ENCODE results near the gene KRTAP1-5.

The KRTAP1-5 gene

DNA sequence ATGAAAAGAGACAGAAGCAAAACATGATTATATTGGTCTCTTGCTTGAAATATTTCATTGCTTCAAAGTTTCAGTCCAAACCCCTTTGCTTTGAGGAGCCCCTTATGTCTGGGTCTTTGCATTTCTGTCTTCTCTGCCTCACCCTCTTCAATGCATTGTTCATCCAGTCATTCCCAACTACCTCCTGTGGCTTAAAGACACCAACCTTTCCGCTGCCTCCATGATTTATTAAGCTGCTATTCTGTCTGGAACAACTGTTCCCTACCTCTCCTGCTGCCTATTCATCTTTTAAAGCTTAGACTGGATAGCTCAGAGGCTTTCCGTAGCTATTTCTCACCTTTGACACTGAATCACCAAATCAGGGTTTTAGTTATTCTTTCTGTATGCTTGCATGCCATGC lies 29.6 kb downstream of the KRTAP1-5 start:
- WGBS (ENCODE audit: insufficient coverage), result 100% methylated on average over 2 of the region's 2 CpGs
- ChIA-PET POLR2A (no interaction called here), CTCF (no interaction called here)
- Histone ChIP-seq H3K4me1 (ENCODE audit: control extremely low read depth in 1 of 4, control insufficient read depth in 4 of 4, insufficient read depth in 4 of 4, low read length in 3 of 4) (no peaks in the 10 kb centered on the region), H3K27me3 (replicated peaks in 2 of 5; ENCODE audit: control insufficient read depth in 4 of 5, insufficient read depth in 5 of 5, low read length in 4 of 5) (peaks cover 0 to 9% (median 5%) of the 10 kb centered on the region in 5 experiments), H3K4me3 (ENCODE audit: control insufficient read depth in 1 of 7, extremely low read depth in 1 of 7, insufficient read depth in 4 of 7, low read depth in 2 of 7, low read length in 6 of 7) (no peak overlapping the region), H3K36me3 (ENCODE audit: control insufficient read depth in 4 of 4, insufficient read depth in 4 of 4, low read length in 3 of 4) (no peaks in the 10 kb centered on the region), H3K27ac (ENCODE audit: insufficient read depth in 1 of 2, low read depth in 1 of 2, low read length in 2 of 2, poor library complexity in 1 of 2, severe bottlenecking in 2 of 2) (no peak overlapping the region), H3K9me3 (ENCODE audit: control extremely low read depth in 1 of 5, control insufficient read depth in 4 of 5, insufficient read depth in 2 of 5, low read depth in 1 of 5, low read length in 4 of 5) (no peaks in the 10 kb centered on the region)
- DNase-seq, result no peak

DNA sequence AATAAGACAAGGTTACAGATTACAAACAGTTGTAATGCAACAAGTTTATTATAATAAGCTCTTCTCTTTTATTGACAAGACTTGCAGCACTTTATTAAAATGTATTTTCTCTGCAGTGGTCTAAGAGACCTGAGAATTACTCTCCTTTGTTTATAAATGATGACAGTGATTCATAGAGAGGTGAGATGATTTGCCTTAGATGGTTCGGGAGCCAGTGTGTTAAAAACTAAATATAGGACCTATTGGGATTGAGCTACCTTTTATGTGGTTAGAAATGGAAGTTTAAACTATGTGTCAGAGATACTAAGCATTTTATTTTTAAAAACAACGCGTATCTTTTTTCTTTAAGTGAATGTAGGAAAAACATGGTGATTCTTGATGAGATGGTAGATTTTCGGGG lies 30.2 kb downstream of the KRTAP1-5 start:
- DNase-seq, result no peak
- Histone ChIP-seq H3K4me3 (ENCODE audit: control insufficient read depth in 1 of 7, extremely low read depth in 1 of 7, insufficient read depth in 4 of 7, low read depth in 2 of 7, low read length in 6 of 7) (no peak overlapping the region), H3K36me3 (ENCODE audit: control insufficient read depth in 4 of 4, insufficient read depth in 4 of 4, low read length in 3 of 4) (no peaks in the 10 kb centered on the region), H3K27ac (ENCODE audit: insufficient read depth in 1 of 2, low read depth in 1 of 2, low read length in 2 of 2, poor library complexity in 1 of 2, severe bottlenecking in 2 of 2) (no peak overlapping the region), H3K4me1 (ENCODE audit: control extremely low read depth in 1 of 4, control insufficient read depth in 4 of 4, insufficient read depth in 4 of 4, low read length in 3 of 4) (no peaks in the 10 kb centered on the region), H3K9me3 (ENCODE audit: control extremely low read depth in 1 of 5, control insufficient read depth in 4 of 5, insufficient read depth in 2 of 5, low read depth in 1 of 5, low read length in 4 of 5) (no peaks in the 10 kb centered on the region), H3K27me3 (replicated peaks in 2 of 5; ENCODE audit: control insufficient read depth in 4 of 5, insufficient read depth in 5 of 5, low read length in 4 of 5) (peaks cover 0 to 9% (median 5%) of the 10 kb centered on the region in 5 experiments)
- WGBS (ENCODE audit: insufficient coverage), result 86% methylated on average over 1 of the region's 4 CpGs
- ChIA-PET POLR2A (no interaction called here), CTCF (interaction anchor here (0.7 kb wide), 1 partner anchor 498 kb away, joined by 3 read pairs; no protein-coding TSS in a partner anchor)

GRCh38 chr17:40995116-40995515 lies 31.9 kb downstream of the KRTAP1-5 start:
- Histone ChIP-seq H3K4me1 (ENCODE audit: control extremely low read depth in 1 of 4, control insufficient read depth in 4 of 4, insufficient read depth in 4 of 4, low read length in 3 of 4) (no peaks in the 10 kb centered on the region), H3K27ac (ENCODE audit: insufficient read depth in 1 of 2, low read depth in 1 of 2, low read length in 2 of 2, poor library complexity in 1 of 2, severe bottlenecking in 2 of 2) (no peak overlapping the region), H3K36me3 (ENCODE audit: control insufficient read depth in 4 of 4, insufficient read depth in 4 of 4, low read length in 3 of 4) (no peaks in the 10 kb centered on the region), H3K9me3 (ENCODE audit: control extremely low read depth in 1 of 5, control insufficient read depth in 4 of 5, insufficient read depth in 2 of 5, low read depth in 1 of 5, low read length in 4 of 5) (peaks cover 0 to 1% (median 0%) of the 10 kb centered on the region in 5 experiments), H3K27me3 (replicated peaks in 2 of 5; ENCODE audit: control insufficient read depth in 4 of 5, insufficient read depth in 5 of 5, low read length in 4 of 5) (peaks cover 0 to 9% (median 5%) of the 10 kb centered on the region in 5 experiments), H3K4me3 (ENCODE audit: control insufficient read depth in 1 of 7, extremely low read depth in 1 of 7, insufficient read depth in 4 of 7, low read depth in 2 of 7, low read length in 6 of 7) (no peak overlapping the region)
- POLR2A ChIA-PET, result no interaction called here
- WGBS (ENCODE audit: insufficient coverage), result no CpG with 5 or more reads among the region's 1 CpG
- no peak for DNase-seq
- CTCF ChIA-PET, result no interaction called here

DNA sequence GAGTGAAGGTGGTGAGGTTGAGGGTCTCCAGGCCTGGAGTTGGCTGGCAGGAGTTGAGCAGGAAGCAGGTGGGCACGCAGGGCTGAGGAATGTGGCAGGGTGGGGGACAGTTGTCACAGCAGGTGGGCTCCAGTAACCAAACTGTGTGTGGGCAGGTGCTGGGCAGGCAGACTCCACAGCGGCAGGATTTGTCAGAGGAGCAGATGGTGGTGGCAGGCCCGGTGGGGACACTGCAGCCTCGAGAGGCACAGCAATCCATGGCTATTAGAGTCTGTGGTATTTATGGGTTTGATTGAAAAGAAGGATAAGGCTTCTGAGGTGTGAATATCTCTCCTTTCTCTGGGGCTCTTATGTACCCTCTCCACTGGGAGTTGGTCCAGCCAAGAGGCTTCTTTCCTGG lies 33.2 kb downstream of the KRTAP1-5 start, which contains the start of gene KRTAP3-3:
Gene KRTAP3-3 (minus strand): TSS at position 326 of the 400 bp plus-strand sequence. CDS start 67 bp downstream, at position 259.
- Histone ChIP-seq H3K27ac (ENCODE audit: insufficient read depth in 1 of 2, low read depth in 1 of 2, low read length in 2 of 2, poor library complexity in 1 of 2, severe bottlenecking in 2 of 2) (no peak within 1 kb of the TSS), H3K36me3 (ENCODE audit: control insufficient read depth in 4 of 4, insufficient read depth in 4 of 4, low read length in 3 of 4) (no peaks in the 10 kb centered on the region), H3K4me1 (ENCODE audit: control extremely low read depth in 1 of 4, control insufficient read depth in 4 of 4, insufficient read depth in 4 of 4, low read length in 3 of 4) (no peaks in the 10 kb centered on the region), H3K27me3 (replicated peaks in 2 of 5; ENCODE audit: control insufficient read depth in 4 of 5, insufficient read depth in 5 of 5, low read length in 4 of 5) (peaks cover 0 to 9% (median 5%) of the 10 kb centered on the region in 5 experiments), H3K4me3 (ENCODE audit: control insufficient read depth in 1 of 7, extremely low read depth in 1 of 7, insufficient read depth in 4 of 7, low read depth in 2 of 7, low read length in 6 of 7) (no peak within 1 kb of the TSS), H3K9me3 (ENCODE audit: control extremely low read depth in 1 of 5, control insufficient read depth in 4 of 5, insufficient read depth in 2 of 5, low read depth in 1 of 5, low read length in 4 of 5) (peaks cover 0 to 1% (median 0%) of the 10 kb centered on the region in 5 experiments)
- no peak for DNase-seq
- 87% methylated on average over 3 of the region's 4 CpGs for WGBS (ENCODE audit: insufficient coverage)
- CTCF ChIA-PET, result no interaction called here
- POLR2A ChIA-PET, result no interaction called here

DNA sequence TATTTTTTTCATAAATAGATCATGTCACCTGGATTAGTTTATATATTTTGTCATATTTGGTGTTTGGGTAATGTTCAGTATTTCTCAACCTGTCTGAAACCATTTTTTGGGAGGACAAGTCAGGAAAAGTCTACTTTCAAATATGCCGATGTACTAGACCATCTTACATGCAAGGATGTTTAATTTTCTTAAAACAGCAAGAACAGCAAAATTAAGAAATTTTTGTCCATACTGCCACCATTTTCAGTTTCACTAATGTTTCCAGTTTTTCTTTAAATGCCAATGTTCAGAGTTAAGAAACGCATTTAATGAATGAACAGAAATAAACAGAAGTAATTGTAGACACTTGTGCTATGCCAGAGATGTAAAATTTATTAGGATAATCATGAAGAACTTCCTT lies 33.9 kb downstream of the KRTAP1-5 start:
- ChIA-PET CTCF (no interaction called here), POLR2A (no interaction called here)
- H3K9me3 ChIP-seq (ENCODE audit: control extremely low read depth in 1 of 5, control insufficient read depth in 4 of 5, insufficient read depth in 2 of 5, low read depth in 1 of 5, low read length in 4 of 5), result peaks cover 0 to 1% (median 0%) of the 10 kb centered on the region in 5 experiments
- no peak for DNase-seq
- H3K4me1 ChIP-seq (ENCODE audit: control extremely low read depth in 1 of 4, control insufficient read depth in 4 of 4, insufficient read depth in 4 of 4, low read length in 3 of 4), result no peaks in the 10 kb centered on the region
- no peaks in the 10 kb centered on the region for H3K36me3 ChIP-seq (ENCODE audit: control insufficient read depth in 4 of 4, insufficient read depth in 4 of 4, low read length in 3 of 4)
- no CpG with 5 or more reads among the region's 2 CpGs for WGBS (ENCODE audit: insufficient coverage)
- peaks cover 0 to 9% (median 5%) of the 10 kb centered on the region in 5 experiments for H3K27me3 ChIP-seq (replicated peaks in 2 of 5; ENCODE audit: control insufficient read depth in 4 of 5, insufficient read depth in 5 of 5, low read length in 4 of 5)
- no peak overlapping the region for H3K27ac ChIP-seq (ENCODE audit: insufficient read depth in 1 of 2, low read depth in 1 of 2, low read length in 2 of 2, poor library complexity in 1 of 2, severe bottlenecking in 2 of 2)
- no peak overlapping the region for H3K4me3 ChIP-seq (ENCODE audit: control insufficient read depth in 1 of 7, extremely low read depth in 1 of 7, insufficient read depth in 4 of 7, low read depth in 2 of 7, low read length in 6 of 7)

GRCh38 chr17:40992666-40993065 lies 34.3 kb downstream of the KRTAP1-5 start:
- DNase-seq, result no peak
- Histone ChIP-seq H3K4me3 (ENCODE audit: control insufficient read depth in 1 of 7, extremely low read depth in 1 of 7, insufficient read depth in 4 of 7, low read depth in 2 of 7, low read length in 6 of 7) (no peak overlapping the region), H3K4me1 (ENCODE audit: control extremely low read depth in 1 of 4, control insufficient read depth in 4 of 4, insufficient read depth in 4 of 4, low read length in 3 of 4) (no peaks in the 10 kb centered on the region), H3K9me3 (ENCODE audit: control extremely low read depth in 1 of 5, control insufficient read depth in 4 of 5, insufficient read depth in 2 of 5, low read depth in 1 of 5, low read length in 4 of 5) (peaks cover 0 to 1% (median 0%) of the 10 kb centered on the region in 5 experiments), H3K36me3 (ENCODE audit: control insufficient read depth in 4 of 4, insufficient read depth in 4 of 4, low read length in 3 of 4) (no peaks in the 10 kb centered on the region), H3K27ac (ENCODE audit: insufficient read depth in 1 of 2, low read depth in 1 of 2, low read length in 2 of 2, poor library complexity in 1 of 2, severe bottlenecking in 2 of 2) (no peak overlapping the region), H3K27me3 (replicated peaks in 2 of 5; ENCODE audit: control insufficient read depth in 4 of 5, insufficient read depth in 5 of 5, low read length in 4 of 5) (peaks cover 0 to 9% (median 5%) of the 10 kb centered on the region in 5 experiments)
- 100% methylated on average over 1 of the region's 3 CpGs for WGBS (ENCODE audit: insufficient coverage)
- ChIA-PET POLR2A (no interaction called here), CTCF (no interaction called here)

GRCh38 chr17:40986920-40987319 lies 40.1 kb downstream of the KRTAP1-5 start:
- no peak overlapping the region for H3K27ac ChIP-seq (ENCODE audit: insufficient read depth in 1 of 2, low read depth in 1 of 2, low read length in 2 of 2, poor library complexity in 1 of 2, severe bottlenecking in 2 of 2)
- peaks cover 0 to 1% (median 0%) of the 10 kb centered on the region in 5 experiments for H3K9me3 ChIP-seq (ENCODE audit: control extremely low read depth in 1 of 5, control insufficient read depth in 4 of 5, insufficient read depth in 2 of 5, low read depth in 1 of 5, low read length in 4 of 5)
- H3K27me3 ChIP-seq (replicated peaks in 2 of 5; ENCODE audit: control insufficient read depth in 4 of 5, insufficient read depth in 5 of 5, low read length in 4 of 5), result peaks cover 0 to 10% (median 4%) of the 10 kb centered on the region in 5 experiments
- ChIA-PET POLR2A (no interaction called here), CTCF (no interaction called here)
- no peaks in the 10 kb centered on the region for H3K36me3 ChIP-seq (ENCODE audit: control insufficient read depth in 4 of 4, insufficient read depth in 4 of 4, low read length in 3 of 4)
- WGBS (ENCODE audit: insufficient coverage), result 95% methylated on average over 8 of the region's 8 CpGs
- no peak for DNase-seq
- H3K4me1 ChIP-seq (ENCODE audit: control extremely low read depth in 1 of 4, control insufficient read depth in 4 of 4, insufficient read depth in 4 of 4, low read length in 3 of 4), result no peaks in the 10 kb centered on the region
- no peak overlapping the region for H3K4me3 ChIP-seq (ENCODE audit: control insufficient read depth in 1 of 7, extremely low read depth in 1 of 7, insufficient read depth in 4 of 7, low read depth in 2 of 7, low read length in 6 of 7)

Measured in common myeloid progenitor, CD34-positive (primary cell).